SU-DHL-6 (cell line): ENCODE results near the gene MFSD11.

Experiments
- CTCF ChIP-seq: fragments of 200-600 bp; sonication (generic); IDR thresholded peaks from one replicate; pipeline ENCODE4 v1.5.1; 2017; ENCODE audit warnings: antibody characterized with exemption, mild to moderate bottlenecking, low read length, moderate library complexity; ENCODE audit not compliant: insufficient read depth, poor library complexity, severe bottlenecking
- EZH2phosphoT487 ChIP-seq: fragments of 200-600 bp; sonication (generic), shearing (Covaris generic); conservative IDR thresholded peaks from 2 replicates; pipeline ENCODE4 v1.6.1; 2018; ENCODE audit warnings: mild to moderate bottlenecking, antibody characterized with exemption, low read length, moderate library complexity, mixed read lengths

GRCh38 chr17:76726231-76726775 is 11.6 kb upstream of the MFSD11 start, which contains the start of gene JMJD6:
- no peak for TF ChIP-seq CTCF
- no peak for TF ChIP-seq EZH2phosphoT487
